Sigmoid colon (tissue), 4 donors: ENCODE measurements around the gene ZNF688.

Experiments used
- CTCF ChIP-seq, 4 experiments: fragments of 450-650 bp in 3 of 4; fragments of 200-600 bp in 1 of 4; IDR thresholded peaks; one replicate each; pipeline ENCODE4 v1.5.1; 2016 to 2019; ENCODE audit warnings: antibody characterized with exemption in 4 of 4, mild to moderate bottlenecking in 3 of 4, moderate library complexity in 2 of 4
- POLR2AphosphoS5 ChIP-seq, 4 donors: sonication (generic); formaldehyde crosslinking; IDR thresholded peaks; one replicate each; pipeline ENCODE4 v1.6.1; 2017; ENCODE audit warnings: antibody characterized with exemption in 4 of 4

DNA sequence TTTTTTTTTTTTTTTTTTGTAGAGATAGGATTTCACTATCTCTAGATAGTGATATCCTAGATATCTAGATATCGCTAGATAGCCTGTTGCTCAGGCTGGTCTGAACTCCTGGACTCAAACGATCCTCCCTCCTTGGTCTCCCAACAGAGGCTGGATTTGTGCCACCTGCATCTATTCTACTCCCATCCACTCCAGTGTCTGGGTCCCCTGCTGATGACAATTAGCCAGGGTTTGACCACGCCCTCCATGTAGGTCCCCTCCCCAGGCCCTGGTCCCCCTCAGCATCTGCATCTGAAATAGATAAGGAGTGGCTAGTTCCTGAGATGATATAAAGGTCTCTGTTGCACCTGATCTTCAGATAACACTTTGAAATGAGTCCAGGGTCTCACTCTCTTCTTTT is 2.2 kb downstream of the ZNF688 start:
- TF ChIP-seq CTCF (IDR thresholded peaks at IDR 0.05) (no peak), POLR2AphosphoS5 (IDR thresholded peaks at IDR 0.05) (no peak)
